ENCODE data around the gene PSMB1.
A peak's percentile ranks its signal among the peaks of the same experiment; 100 is the strongest.

Gene PSMB1

GRCh38 chr6:170500955-170501590 is 52.0 kb downstream of the PSMB1 start:
- Mint-ChIP-seq H3K27me3 (peaks cover 46% of the 10 kb centered on the region), H3K27ac (no peak overlapping the region), H3K4me1 (no peaks in the 10 kb centered on the region), H3K9me3 (peaks cover 31% of the 10 kb centered on the region), H3K4me3 (no peak overlapping the region), H3K36me3 (peaks cover 27% of the 10 kb centered on the region)
- ATAC-seq = no peak

GRCh38 chr6:170497841-170498301 is 55.2 kb downstream of the PSMB1 start:
- no peak for ATAC-seq
- Mint-ChIP-seq H3K36me3 (peaks cover 22% of the 10 kb centered on the region), H3K4me3 (no peak overlapping the region), H3K9me3 (peaks cover 26% of the 10 kb centered on the region), H3K27me3 (peaks cover 48% of the 10 kb centered on the region), H3K4me1 (no peaks in the 10 kb centered on the region), H3K27ac (no peak overlapping the region)

- Mint-ChIP-seq H3K36me3 (no peaks in the 10 kb centered on the region), H3K4me1 (no peaks in the 10 kb centered on the region), H3K4me3 (no peak overlapping the region), H3K9me3 (peaks cover 3% of the 10 kb centered on the region), H3K27ac (no peak overlapping the region), H3K27me3 (peaks cover 33% of the 10 kb centered on the region)
- ATAC-seq = no peak
These were observed 59.8 kb downstream of the PSMB1 start for GRCh38 chr6:170493354-170493753.

GRCh38 chr6:170490259-170490658 is 62.8 kb downstream of the PSMB1 start:
- no peaks in the 10 kb centered on the region for H3K4me1 Mint-ChIP-seq
- no peak overlapping the region for H3K27ac Mint-ChIP-seq
- no peak overlapping the region for H3K4me3 Mint-ChIP-seq
- H3K36me3 Mint-ChIP-seq = no peaks in the 10 kb centered on the region
- no peak for ATAC-seq
- H3K27me3 Mint-ChIP-seq = peaks cover 33% of the 10 kb centered on the region
- H3K9me3 Mint-ChIP-seq = no peaks in the 10 kb centered on the region

- no peaks in the 10 kb centered on the region for H3K4me1 Mint-ChIP-seq
- no peaks in the 10 kb centered on the region for H3K36me3 Mint-ChIP-seq
- no peak overlapping the region for H3K27ac Mint-ChIP-seq
- H3K9me3 Mint-ChIP-seq = no peaks in the 10 kb centered on the region
- peak; percentile 27 for ATAC-seq
- peaks cover 32% of the 10 kb centered on the region for H3K27me3 Mint-ChIP-seq
- H3K4me3 Mint-ChIP-seq = no peak overlapping the region
These were observed 63.3 kb downstream of the PSMB1 start for GRCh38 chr6:170489836-170490235.

GRCh38 chr6:170487707-170488329 is 65.3 kb downstream of the PSMB1 start:
- no peak overlapping the region for H3K4me3 Mint-ChIP-seq
- H3K9me3 Mint-ChIP-seq = peaks cover under 1% of the 10 kb centered on the region
- H3K27ac Mint-ChIP-seq = no peak overlapping the region
- no peak for ATAC-seq
- no peaks in the 10 kb centered on the region for H3K4me1 Mint-ChIP-seq
- no peaks in the 10 kb centered on the region for H3K36me3 Mint-ChIP-seq
- H3K27me3 Mint-ChIP-seq = peaks cover 19% of the 10 kb centered on the region

- no peak for ATAC-seq
- Mint-ChIP-seq H3K27ac (no peak overlapping the region), H3K9me3 (peaks cover 5% of the 10 kb centered on the region), H3K4me3 (no peak overlapping the region), H3K27me3 (peaks cover 21% of the 10 kb centered on the region), H3K4me1 (no peaks in the 10 kb centered on the region), H3K36me3 (no peaks in the 10 kb centered on the region)
These were observed 67.9 kb downstream of the PSMB1 start for GRCh38 chr6:170485159-170485558.

Data from stimulated activated memory B cell treated with anti-CD40 and anti-IgM and Interleukin-4, amounts not matched to agents 10 μg/mL and 1 μg/mL and 100 μg/mL, for 72 hours (primary cell).